ENCODE results near the gene CDH4. TPM values are rescaled to one million over a fixed set of nuclear protein-coding genes. Genes with fewer than 3 reads are reported as not detected.

The CDH4 gene
- total RNA-seq, 1 experiment from 2014 or later = not detected

DNA sequence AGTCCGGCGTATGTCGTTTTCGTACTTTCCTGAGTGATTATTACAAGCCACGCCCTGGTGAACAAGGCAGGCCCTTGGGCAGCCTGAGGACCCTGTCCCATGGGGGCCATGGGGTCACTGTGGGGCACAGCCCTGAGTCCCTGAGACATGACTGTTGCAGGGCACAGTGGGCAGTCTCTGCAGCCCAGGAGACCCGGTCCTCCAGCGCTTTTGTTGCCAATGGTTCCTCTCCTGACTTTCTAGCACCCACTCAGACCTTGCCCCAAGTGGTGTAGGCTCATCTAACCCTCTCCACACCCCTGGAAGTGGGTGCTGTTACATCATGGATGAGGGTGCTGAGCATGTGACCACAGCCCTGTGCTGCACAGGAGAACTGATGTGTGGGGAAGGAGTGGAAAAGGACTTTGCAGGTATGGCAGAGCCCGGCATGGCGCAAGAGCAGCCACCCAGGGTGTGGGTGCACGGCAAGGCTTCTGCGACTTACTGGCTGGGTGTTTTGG, 494.1 kb downstream of the CDH4 start:
- Histone ChIP-seq H3K4me3 (ENCODE audit: low read depth in 2 of 2, low read length in 2 of 2) (no peak overlapping the region), H3K27me3 (ENCODE audit: control insufficient read depth, insufficient read depth, low read length) (peaks cover 4% of the 10 kb centered on the region; the same call in 1 of the 2 replicates), H3K36me3 (ENCODE audit: control insufficient read depth, insufficient read depth, low read length) (no peaks in the 10 kb centered on the region), H3K4me1 (ENCODE audit: control insufficient read depth, insufficient read depth, low read length) (no peaks in the 10 kb centered on the region), H3K27ac (ENCODE audit: low read length) (no peak overlapping the region), H3K9me3 (ENCODE audit: control insufficient read depth, insufficient read depth, low read depth, low read length) (peaks cover 4% of the 10 kb centered on the region; the same call in 1 of the 2 replicates)
- in situ Hi-C loops (cut with HindIII; ENCODE audit: low pct_unique_long_range_greater_than_20kb, low sequenced_read_pairs) = no loop called here
- ATAC-seq (no peak), DNase-seq (ENCODE audit: low read depth, low spot score) (no peak)
- TF ChIP-seq, protein P1, sequence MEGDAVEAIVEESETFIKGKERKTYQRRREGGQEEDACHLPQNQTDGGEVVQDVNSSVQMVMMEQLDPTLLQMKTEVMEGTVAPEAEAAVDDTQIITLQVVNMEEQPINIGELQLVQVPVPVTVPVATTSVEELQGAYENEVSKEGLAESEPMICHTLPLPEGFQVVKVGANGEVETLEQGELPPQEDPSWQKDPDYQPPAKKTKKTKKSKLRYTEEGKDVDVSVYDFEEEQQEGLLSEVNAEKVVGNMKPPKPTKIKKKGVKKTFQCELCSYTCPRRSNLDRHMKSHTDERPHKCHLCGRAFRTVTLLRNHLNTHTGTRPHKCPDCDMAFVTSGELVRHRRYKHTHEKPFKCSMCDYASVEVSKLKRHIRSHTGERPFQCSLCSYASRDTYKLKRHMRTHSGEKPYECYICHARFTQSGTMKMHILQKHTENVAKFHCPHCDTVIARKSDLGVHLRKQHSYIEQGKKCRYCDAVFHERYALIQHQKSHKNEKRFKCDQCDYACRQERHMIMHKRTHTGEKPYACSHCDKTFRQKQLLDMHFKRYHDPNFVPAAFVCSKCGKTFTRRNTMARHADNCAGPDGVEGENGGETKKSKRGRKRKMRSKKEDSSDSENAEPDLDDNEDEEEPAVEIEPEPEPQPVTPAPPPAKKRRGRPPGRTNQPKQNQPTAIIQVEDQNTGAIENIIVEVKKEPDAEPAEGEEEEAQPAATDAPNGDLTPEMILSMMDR (IDR thresholded peaks at IDR 0.05) = no peak
- TF ChIP-seq POLR2AphosphoS5 (IDR thresholded peaks at IDR 0.05; ENCODE audit: low read depth, low read length) (no peak), TCF7L2 (IDR thresholded peaks at IDR 0.05; ENCODE audit: low read depth, low read length) (no peak)
- no TSS peak for BruUV-seq (replicated peaks)
- POLR2A ChIA-PET = no interaction called here
- intact Hi-C loops (cut with micrococcal nuclease; ENCODE audit: unreplicated experiment) = no loop called here
- CTCF ChIA-PET = no interaction called here

DNA sequence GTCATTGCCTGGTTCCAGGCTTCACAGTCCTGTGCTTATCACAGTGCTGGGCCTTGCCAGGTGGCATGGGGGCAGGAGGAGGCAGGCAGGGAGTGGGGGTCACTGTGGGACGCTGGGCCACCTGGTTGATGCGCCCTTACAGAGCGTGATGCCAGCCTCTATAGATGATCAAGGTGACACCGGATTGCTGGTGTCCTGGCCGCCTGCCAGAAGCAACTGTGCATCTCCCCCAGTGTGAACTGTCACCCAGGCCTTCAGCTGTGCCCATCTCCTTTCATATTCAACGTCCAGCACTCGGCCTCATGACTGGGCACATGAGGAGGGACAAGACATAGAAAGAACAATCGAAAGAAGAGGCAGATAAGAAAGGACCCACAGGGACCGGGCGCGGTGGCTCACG, 494.7 kb downstream of the CDH4 start:
- DNase-seq (ENCODE audit: low read depth, low spot score) = no peak
- H3K36me3 ChIP-seq (ENCODE audit: control insufficient read depth, insufficient read depth, low read length) = no peaks in the 10 kb centered on the region
- peaks cover 4% of the 10 kb centered on the region; the same call in 1 of the 2 replicates for H3K9me3 ChIP-seq (ENCODE audit: control insufficient read depth, insufficient read depth, low read depth, low read length)
- intact Hi-C loops (cut with micrococcal nuclease; ENCODE audit: unreplicated experiment) (no loop called here), in situ Hi-C loops (cut with HindIII; ENCODE audit: low pct_unique_long_range_greater_than_20kb, low sequenced_read_pairs) (no loop called here)
- H3K27me3 ChIP-seq (ENCODE audit: control insufficient read depth, insufficient read depth, low read length) = peaks cover 3% of the 10 kb centered on the region; the same call in 1 of the 2 replicates
- TF ChIP-seq, protein P1 (IDR thresholded peaks at IDR 0.05) = no peak
- no peak for TF ChIP-seq SIN3A (IDR thresholded peaks at IDR 0.05; ENCODE audit: borderline replicate concordance, insufficient read depth, low read depth, low read length)
- TF ChIP-seq POLR2AphosphoS5 (IDR thresholded peaks at IDR 0.05; ENCODE audit: low read depth, low read length) = no peak
- no peak for ATAC-seq
- no peaks in the 10 kb centered on the region for H3K4me1 ChIP-seq (ENCODE audit: control insufficient read depth, insufficient read depth, low read length)
- no TSS peak for BruUV-seq (replicated peaks)
- no peak overlapping the region for H3K27ac ChIP-seq (ENCODE audit: low read length)
- CTCF ChIA-PET = no interaction called here
- POLR2A ChIA-PET = no interaction called here
- no peak overlapping the region for H3K4me3 ChIP-seq (ENCODE audit: low read depth in 2 of 2, low read length in 2 of 2)

DNA sequence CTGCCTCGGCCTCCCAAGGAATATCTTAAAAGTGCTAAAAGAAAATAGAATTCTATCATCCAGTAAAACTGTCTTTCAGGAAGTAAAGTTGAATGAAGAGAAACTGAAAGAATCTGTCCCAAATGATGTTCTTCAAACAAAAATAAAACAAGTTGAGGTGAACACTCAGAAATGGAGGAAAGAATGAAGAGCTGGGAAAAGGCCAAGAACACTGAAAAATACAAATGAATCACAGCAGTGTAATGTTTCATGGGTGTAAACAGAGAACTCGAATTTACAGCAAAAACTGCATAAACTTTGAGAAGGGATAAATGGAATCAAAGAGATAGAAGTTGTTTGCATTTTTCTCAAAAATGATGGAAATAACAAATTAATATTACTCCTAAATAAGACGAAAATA, 496.3 kb downstream of the CDH4 start:
- POLR2A ChIA-PET = no interaction called here
- peaks cover 4% of the 10 kb centered on the region; the same call in 1 of the 2 replicates for H3K9me3 ChIP-seq (ENCODE audit: control insufficient read depth, insufficient read depth, low read depth, low read length)
- no peak overlapping the region for H3K4me3 ChIP-seq (ENCODE audit: low read depth in 2 of 2, low read length in 2 of 2)
- H3K36me3 ChIP-seq (ENCODE audit: control insufficient read depth, insufficient read depth, low read length) = no peaks in the 10 kb centered on the region
- no TSS peak for BruUV-seq (replicated peaks)
- CTCF ChIA-PET = no interaction called here
- no peak overlapping the region for H3K27ac ChIP-seq (ENCODE audit: low read length)
- intact Hi-C loops (cut with micrococcal nuclease; ENCODE audit: unreplicated experiment) = no loop called here
- ATAC-seq = no peak
- in situ Hi-C loops (cut with HindIII; ENCODE audit: low pct_unique_long_range_greater_than_20kb, low sequenced_read_pairs) = no loop called here
- DNase-seq (ENCODE audit: low read depth, low spot score) = no peak
- TF ChIP-seq POLR2AphosphoS5 (IDR thresholded peaks at IDR 0.05; ENCODE audit: low read depth, low read length) (no peak), TCF7L2 (IDR thresholded peaks at IDR 0.05; ENCODE audit: low read depth, low read length) (no peak), SIN3A (IDR thresholded peaks at IDR 0.05; ENCODE audit: borderline replicate concordance, insufficient read depth, low read depth, low read length) (no peak)
- TF ChIP-seq, protein P1 (IDR thresholded peaks at IDR 0.05) = no peak
- TF ChIP-seq, protein P2, sequence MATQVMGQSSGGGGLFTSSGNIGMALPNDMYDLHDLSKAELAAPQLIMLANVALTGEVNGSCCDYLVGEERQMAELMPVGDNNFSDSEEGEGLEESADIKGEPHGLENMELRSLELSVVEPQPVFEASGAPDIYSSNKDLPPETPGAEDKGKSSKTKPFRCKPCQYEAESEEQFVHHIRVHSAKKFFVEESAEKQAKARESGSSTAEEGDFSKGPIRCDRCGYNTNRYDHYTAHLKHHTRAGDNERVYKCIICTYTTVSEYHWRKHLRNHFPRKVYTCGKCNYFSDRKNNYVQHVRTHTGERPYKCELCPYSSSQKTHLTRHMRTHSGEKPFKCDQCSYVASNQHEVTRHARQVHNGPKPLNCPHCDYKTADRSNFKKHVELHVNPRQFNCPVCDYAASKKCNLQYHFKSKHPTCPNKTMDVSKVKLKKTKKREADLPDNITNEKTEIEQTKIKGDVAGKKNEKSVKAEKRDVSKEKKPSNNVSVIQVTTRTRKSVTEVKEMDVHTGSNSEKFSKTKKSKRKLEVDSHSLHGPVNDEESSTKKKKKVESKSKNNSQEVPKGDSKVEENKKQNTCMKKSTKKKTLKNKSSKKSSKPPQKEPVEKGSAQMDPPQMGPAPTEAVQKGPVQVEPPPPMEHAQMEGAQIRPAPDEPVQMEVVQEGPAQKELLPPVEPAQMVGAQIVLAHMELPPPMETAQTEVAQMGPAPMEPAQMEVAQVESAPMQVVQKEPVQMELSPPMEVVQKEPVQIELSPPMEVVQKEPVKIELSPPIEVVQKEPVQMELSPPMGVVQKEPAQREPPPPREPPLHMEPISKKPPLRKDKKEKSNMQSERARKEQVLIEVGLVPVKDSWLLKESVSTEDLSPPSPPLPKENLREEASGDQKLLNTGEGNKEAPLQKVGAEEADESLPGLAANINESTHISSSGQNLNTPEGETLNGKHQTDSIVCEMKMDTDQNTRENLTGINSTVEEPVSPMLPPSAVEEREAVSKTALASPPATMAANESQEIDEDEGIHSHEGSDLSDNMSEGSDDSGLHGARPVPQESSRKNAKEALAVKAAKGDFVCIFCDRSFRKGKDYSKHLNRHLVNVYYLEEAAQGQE (IDR thresholded peaks at IDR 0.05; ENCODE audit: insufficient read depth in 1 of 2, low read depth in 2 of 2, low read length in 1 of 2) = no peak
- H3K4me1 ChIP-seq (ENCODE audit: control insufficient read depth, insufficient read depth, low read length) = no peaks in the 10 kb centered on the region
- no peaks in the 10 kb centered on the region; the same call in 1 of the 2 replicates for H3K27me3 ChIP-seq (ENCODE audit: control insufficient read depth, insufficient read depth, low read length)
